GM12891 (cell line): Measurements from ENCODE around the gene ALDOA.
"Not testable (repeated sequence)": the region's sequence is repeated elsewhere in the genome, so short reads cannot be mapped to it uniquely, and the experiment has no call there.

Experiments
- DNase-seq: peaks from one replicate; pipeline ENCODE4 v3.0.0; 2011; ENCODE audit warnings: low spot score; ENCODE audit not compliant: insufficient read length
- FAIRE-seq: peaks from 2 replicates; lab custom pipeline; 2011; peaks lifted over from hg19 to GRCh38; lab: Jason Lieb, UNC
- PAX5 ChIP-seq: IDR thresholded peaks from 2 replicates; pipeline ENCODE4 v1.6.1; 2011; ENCODE audit warnings: low read length, moderate library complexity, mild to moderate bottlenecking; ENCODE audit not compliant: insufficient read depth, severe bottlenecking
- POLR2A ChIP-seq: IDR thresholded peaks from 2 replicates; pipeline ENCODE4 v1.6.1; 2011; ENCODE audit warnings: low read depth, low read length, control low read depth
- POLR2AphosphoS5 ChIP-seq: IDR thresholded peaks from 2 replicates; pipeline ENCODE4 v1.6.1; 2011; ENCODE audit warnings: low read depth, low read length, control low read depth
- POU2F2 ChIP-seq: IDR thresholded peaks from 2 replicates; pipeline ENCODE4 v1.6.1; 2011; ENCODE audit warnings: low read depth, mild to moderate bottlenecking, control low read depth, low read length, moderate library complexity
- SPI1 ChIP-seq: IDR thresholded peaks from 2 replicates; pipeline ENCODE4 v1.6.1; 2011; ENCODE audit warnings: low read depth, low read length, control low read depth
- TAF1 ChIP-seq: IDR thresholded peaks from 2 replicates; pipeline ENCODE4 v1.6.1; 2011; ENCODE audit warnings: low read depth, low read length, control low read depth

The ALDOA gene

DNA sequence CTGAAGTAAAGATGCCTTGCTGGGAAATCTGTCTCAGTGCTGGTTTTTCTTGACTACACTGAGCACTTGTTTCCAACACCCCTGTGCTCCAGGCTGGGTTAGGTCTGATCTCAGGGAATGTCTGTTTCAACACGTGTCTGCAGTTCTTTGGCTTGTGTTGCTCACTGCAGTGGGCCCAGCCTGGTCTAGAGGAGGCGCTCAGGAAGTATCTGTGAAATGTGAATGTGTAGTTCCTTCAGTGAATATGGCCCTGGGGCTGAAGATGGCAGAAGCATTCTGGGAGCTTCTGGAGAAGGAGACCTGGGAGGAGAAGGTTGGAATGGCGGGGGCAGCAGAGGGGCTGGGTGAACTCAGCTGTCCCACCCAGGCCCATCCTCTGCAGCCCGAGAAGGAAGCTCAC lies 38.5 kb downstream of the ALDOA start:
- TF ChIP-seq TAF1 (no peak), POU2F2 (no peak), SPI1 (no peak), PAX5 (no peak), POLR2A (no peak), POLR2AphosphoS5 (no peak)
- FAIRE-seq (no peak), DNase-seq (no peak)

DNA sequence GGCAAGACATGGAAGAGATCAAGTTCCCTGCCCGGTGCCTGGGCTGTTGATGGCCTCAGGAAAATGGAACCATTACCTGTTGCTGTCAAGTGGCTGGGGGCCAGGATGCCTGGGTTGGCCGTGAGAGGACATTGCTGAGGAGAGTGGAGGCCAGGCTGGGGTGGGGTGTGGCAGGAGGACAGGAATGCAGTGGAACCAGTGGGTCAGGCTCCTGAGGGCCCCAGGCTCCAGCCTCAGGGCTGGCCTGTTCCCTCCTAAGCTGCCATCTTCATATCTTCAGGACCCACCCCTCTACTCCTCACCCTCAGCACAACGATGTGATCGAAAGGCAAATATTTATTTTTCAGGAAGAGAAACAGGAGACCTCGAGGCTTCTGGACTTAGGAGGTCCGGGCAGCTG lies 38.9 kb downstream of the ALDOA start:
- FAIRE-seq (no peak), DNase-seq (no peak)
- no peak for TF ChIP-seq TAF1
- no peak for TF ChIP-seq POLR2A
- TF ChIP-seq POLR2AphosphoS5 = no peak
- no peak for TF ChIP-seq POU2F2
- no peak for TF ChIP-seq PAX5
- no peak for TF ChIP-seq SPI1

DNA sequence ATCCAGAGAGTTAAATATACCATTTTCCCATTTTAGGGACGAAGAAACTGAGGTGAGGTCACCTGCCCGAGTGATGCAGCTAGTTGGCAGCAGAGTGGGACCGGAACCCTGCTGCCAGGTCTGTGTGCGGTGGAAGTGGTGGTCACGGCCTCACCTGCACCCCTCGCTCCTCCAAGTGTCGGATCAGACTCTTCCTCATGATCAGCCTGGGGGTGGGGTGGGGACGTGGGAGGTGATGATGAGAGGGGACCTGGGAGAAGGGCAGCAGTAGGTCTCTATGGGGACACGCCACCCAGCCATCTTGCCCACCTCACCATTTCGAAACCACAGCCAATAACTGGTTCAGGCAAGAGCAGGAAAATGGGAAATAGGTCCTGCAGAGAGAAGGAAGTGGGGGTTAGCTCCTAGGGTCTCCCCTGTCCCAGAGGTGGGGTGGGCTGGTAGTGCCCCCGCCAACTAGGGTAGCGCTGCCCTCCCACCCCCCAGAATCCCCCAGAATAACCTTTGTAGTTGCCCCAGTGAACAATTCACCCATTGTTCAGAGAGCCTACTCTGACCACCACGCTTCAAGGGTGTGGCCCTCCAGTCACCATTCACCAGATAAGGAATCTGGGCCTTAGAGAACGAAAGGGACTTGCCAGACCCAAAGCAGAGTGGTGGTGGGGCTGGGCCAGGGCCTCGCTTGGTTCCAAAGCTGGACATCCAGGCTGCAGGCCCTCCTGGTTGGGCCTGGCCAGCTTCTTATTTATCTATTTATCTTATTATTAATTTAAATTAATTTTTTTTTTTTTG lies 42.7 kb downstream of the ALDOA start:
- no peak for DNase-seq
- no peak for FAIRE-seq
- TF ChIP-seq SPI1 (no peak), POLR2AphosphoS5 (no peak), PAX5 (no peak), TAF1 (no peak), POLR2A (no peak), POU2F2 (no peak)

DNA sequence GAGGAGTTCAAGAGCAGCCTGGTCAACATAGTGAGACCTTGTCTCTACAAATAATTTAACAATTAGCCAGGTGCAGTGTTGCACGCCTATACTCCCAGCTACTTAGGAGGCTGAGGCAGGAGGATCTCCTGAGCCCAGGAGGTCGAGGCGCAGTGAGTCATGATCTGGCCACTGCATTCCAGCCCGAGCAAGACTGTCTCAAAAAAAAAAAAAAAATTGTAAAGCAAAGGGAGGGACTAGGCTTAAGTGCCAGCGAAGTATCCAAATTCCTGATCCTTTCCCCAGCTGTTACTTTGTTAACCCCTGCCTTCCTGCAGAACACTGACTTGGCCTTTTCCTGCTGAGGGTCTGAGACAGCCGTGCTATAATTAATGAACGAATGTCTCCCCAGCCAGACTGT lies 45.1 kb downstream of the ALDOA start:
- DNase-seq (no peak), FAIRE-seq (no peak)
- TF ChIP-seq TAF1 = no peak
- TF ChIP-seq POLR2A = no peak
- TF ChIP-seq PAX5 = no peak
- TF ChIP-seq POU2F2 = no peak
- no peak for TF ChIP-seq POLR2AphosphoS5
- TF ChIP-seq SPI1 = no peak

DNA sequence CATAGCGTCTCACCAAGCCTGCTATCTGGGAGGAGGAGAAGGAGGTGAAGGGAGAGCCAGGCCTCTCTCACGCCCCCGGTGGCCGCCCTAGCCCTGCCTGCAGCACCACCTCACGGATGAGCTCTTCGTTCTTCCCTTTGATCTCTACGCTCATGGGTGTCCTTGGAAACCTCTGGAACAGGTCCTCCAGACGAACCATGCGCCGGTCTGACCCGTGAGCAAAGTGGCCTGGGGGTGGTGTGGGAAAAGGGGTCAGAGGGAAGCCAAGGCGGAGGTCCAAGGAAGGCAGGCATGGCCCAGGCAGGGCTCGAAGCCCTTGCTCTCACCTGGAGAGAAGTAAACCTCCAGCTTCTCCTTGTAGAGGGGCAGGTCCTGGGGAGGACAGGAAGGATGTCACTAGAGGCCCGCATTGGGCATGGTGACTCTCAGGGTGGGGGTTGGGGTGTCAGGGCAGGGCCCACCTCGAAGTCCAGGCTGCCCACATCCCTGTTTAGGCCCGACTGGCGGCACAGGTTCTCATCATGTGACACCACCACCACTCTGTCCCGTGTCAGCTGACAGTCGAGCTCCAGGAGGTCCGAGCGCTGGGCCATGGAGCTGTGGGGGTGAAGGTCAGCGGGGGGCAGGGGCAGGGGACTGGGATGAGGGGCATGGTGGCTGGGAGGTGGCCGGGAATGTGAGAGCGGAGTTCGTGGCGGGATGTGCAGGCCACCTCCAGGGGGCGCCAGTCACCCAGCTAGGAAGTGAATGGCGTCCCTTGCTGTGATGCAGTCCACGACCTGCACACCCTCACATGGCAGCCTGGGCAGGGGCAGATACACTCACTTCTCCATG lies 46.9 kb downstream of the ALDOA start:
- DNase-seq = no peak
- FAIRE-seq = no peak
- no peak for TF ChIP-seq POLR2AphosphoS5
- no peak for TF ChIP-seq POU2F2
- no peak for TF ChIP-seq SPI1
- TF ChIP-seq TAF1 = no peak
- no peak for TF ChIP-seq PAX5
- TF ChIP-seq POLR2A = no peak

DNA sequence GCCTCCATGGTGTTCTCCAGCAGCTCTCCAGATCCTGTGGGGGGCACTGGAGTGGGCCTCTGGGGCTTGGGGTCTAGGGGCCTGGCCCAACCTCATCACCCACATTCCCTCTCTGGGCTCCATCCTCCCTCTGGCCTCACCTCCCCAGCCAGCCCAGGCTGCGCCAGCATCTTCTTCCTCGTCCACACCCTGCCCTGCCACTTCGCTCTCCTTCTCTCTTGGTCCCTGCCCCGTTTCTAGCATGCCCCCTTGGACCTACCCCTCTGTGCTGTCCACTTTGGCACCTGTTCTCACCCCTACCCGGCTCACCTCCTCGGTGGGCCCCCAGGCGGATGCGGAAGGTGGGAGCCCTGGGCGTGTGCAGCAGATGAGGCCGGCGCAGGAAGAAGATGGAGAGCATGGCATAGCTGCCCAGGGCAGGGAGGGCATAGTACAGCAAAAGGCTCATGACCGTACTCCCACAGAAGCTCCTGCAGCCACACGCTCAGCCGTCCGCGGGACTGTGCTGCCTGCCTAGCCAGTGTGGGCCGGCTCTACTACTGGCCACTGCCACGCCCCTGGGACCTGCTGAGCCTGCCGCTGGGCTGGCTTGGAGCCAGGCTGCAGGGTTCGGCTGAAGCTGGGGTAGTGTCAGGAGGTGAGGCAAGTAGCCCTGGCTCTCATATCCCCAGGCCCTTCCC lies 47.6 kb downstream of the ALDOA start, which contains the start of gene GDPD3:
Gene GDPD3, minus strand, starts transcription at position 507 of the 680 bp plus-strand sequence. Its CDS starts 59 bp downstream, at position 448.
- TF ChIP-seq SPI1 = no peak
- no peak for TF ChIP-seq POU2F2
- no peak for TF ChIP-seq POLR2A
- TF ChIP-seq POLR2AphosphoS5 = no peak
- TF ChIP-seq PAX5 = no peak
- no peak for TF ChIP-seq TAF1
- DNase-seq (no peak), FAIRE-seq (no peak)

DNA sequence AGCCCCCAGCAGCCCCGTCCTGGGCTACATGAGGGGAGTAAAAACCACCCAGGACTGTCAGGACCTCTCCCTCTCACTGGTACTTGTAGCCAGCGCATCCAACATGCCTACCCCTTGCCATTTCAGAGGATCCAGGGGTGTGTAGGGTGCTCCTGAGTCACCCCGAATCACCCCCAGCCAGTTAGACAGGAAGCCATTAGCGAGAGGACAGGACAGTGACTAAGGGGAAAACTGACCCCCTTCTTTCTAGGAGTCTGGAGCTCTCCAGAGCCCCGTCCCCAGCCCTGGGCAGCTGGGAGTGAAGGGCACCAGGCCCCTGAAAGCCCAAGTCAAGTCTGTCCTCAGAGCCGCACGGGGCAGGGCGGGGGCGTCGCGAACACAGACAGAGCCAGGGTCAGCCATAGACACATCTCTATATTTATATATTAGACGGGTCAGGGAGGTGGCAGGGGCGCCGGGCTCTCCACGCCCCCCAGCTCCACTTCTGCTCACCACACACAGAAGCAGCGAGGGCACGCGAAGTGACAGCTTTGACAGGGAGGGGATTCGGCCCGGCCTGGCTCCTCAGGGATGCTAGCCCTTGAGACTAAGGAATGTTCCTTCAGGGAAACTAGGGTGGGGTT lies 48.3 kb downstream of the ALDOA start:
- no peak for TF ChIP-seq SPI1
- no peak for TF ChIP-seq PAX5
- TF ChIP-seq TAF1 = no peak
- TF ChIP-seq POLR2AphosphoS5 = no peak
- TF ChIP-seq POU2F2 = no peak
- TF ChIP-seq POLR2A = no peak
- DNase-seq (no peak), FAIRE-seq (no peak)

DNA sequence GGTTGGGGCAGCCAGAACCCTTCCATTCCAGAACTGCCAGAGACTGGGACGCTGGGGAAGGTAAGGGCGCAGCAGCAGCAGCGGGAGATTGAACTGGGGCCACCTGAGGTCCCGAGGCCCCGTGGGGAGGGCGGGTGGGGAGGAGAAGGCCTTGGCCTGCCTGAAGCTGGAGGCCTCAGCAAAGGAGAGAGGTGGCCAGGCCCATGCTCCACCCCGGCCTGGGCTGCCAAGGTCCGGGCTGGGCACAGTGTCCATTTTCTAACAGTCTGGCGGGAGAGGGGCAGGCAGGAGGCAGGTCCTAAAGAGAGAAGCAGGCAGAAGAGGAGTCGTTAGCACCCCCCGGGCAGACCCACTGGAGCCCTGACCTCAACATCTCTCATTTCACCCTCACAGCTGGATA lies 48.9 kb downstream of the ALDOA start:
- DNase-seq = no peak
- no peak for TF ChIP-seq POLR2AphosphoS5
- no peak for TF ChIP-seq PAX5
- TF ChIP-seq POU2F2 = no peak
- no peak for TF ChIP-seq POLR2A
- TF ChIP-seq TAF1 = no peak
- TF ChIP-seq SPI1 = no peak
- no peak for FAIRE-seq

DNA sequence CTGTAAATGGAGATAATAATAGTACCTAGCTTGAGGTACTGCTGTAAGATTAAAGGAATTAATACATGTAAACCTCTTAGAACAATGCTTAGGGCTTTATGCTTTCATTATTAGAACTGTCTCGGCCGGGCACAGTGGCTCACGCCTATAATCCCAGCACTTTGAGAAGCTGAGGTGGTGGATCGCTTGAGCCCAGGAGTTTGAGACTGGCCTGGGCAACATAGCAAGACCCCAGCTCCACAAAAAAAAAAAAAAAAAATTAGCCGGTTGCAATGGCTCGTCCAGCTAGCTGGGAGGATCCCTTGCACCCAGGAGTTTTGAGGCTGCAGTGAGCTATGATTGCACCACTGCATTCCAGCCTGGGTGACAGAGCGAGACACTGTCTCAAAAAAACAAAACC lies 49.3 kb downstream of the ALDOA start:
- not testable (repeated sequence) for FAIRE-seq, DNase-seq
